ENCODE measurements around the gene HMGCR.
"Not testable (repeated sequence)": the region's sequence is repeated elsewhere in the genome, so short reads cannot be mapped to it uniquely, and the experiment has no call there.

Gene HMGCR

DNA sequence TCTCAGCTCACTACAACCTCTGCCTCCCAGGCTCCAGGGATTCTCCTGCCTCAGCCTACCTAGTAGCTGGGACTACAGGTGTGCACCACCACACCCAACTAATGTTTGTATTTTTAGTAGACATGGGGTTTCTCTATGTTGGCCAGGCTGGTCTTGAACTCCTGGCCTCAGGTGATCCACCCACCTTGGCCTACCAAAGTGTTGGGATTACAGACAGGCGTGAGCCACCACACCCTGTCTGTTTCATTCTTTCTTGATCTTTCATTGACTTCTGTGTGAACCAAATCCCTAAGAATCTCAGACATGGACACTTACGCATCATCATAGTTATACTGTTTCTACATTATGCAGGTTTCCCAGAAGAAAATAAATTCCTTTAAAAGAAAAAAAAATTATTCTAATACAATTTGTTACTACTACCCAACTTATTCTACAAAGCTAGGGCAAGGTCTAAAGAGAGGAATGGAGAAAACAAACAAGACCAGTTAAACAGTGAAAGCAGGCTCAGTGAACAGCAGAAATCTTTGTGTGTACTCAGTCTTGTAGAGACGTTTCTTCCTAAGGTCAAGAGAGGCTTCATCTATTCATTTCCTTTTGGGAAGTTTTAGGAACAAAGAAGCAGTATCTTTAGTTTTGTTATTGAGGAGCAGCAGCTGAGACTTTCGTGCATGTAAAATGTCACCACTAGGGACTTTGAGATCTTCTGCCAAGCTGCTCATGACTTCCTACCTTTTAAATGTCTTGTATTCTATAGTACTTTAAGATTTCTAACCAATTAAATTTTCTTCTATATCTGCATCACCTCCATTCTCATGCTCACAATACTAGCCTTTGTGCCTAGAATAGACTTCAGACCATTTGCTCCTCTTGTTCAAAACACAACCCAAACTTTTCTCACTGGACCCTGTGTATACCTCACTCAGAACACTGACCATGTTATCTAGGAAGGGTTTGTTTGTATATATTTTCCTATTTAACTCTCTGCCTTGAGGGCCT is 5.6 kb upstream of the HMGCR start:
- Mint-ChIP-seq H3K4me1 (ENCODE audit: low read depth in 2 of 2) (no peaks in the 10 kb centered on the region), H3K27ac (no peak overlapping the region), H3K4me3 (no peak overlapping the region), H3K9me3 (no peaks in the 10 kb centered on the region), H3K36me3 (ENCODE audit: insufficient read depth) (no peaks in the 10 kb centered on the region), H3K27me3 (peaks cover 0 to 14% of the 10 kb centered on the region in 2 donors)
- no peak for ATAC-seq (replicated peaks)
- no peak for DNase-seq

DNA sequence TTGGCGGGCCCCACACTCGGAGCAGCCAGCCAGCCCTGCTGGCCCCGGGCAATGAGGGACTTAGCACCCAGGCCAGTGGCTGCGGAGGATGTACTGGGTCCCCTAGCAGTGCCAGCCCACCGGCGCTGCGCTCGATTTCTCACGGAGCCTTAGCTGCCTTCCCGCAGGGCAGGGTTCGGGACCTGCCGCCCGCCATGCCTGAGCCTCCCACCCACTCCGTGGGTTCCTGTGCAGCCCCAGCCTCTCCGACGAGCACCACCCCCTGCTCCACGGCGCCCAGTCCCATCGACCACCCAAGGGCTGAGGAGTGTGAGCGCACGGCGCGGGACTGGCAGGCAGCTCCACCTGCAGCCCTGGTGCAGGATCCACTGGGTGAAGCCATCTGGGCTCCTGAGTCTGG is 3.3 kb upstream of the HMGCR start:
- H3K4me1 Mint-ChIP-seq (ENCODE audit: low read depth in 2 of 2) = peaks cover 11 to 13% of the 10 kb centered on the region in 2 donors
- not testable (repeated sequence) for DNase-seq; ATAC-seq (replicated peaks); H3K9me3 Mint-ChIP-seq; H3K4me3 Mint-ChIP-seq; H3K27ac Mint-ChIP-seq; H3K36me3 Mint-ChIP-seq (ENCODE audit: insufficient read depth)
- H3K27me3 Mint-ChIP-seq = peaks cover 0 to 14% of the 10 kb centered on the region in 2 donors

DNA sequence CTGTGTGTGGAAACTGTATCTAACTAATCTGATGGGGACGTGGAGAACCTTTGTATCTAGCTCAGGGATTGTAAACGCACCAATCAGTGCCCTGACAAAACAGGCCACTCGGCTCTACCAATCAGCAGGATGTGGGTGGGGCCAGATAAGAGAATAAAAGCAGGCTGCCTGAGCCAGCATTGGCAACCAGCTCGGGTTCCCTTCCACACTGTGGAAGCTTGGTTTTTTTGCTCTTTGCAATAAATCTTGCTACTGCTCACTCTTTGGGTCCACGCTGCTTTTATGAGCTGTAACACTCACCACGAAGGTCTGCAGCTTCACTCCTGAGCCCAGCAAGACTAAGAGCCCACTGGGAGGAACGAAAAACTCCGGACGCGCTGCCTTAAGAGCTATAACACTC is 2.6 kb upstream of the HMGCR start:
- H3K36me3 Mint-ChIP-seq (ENCODE audit: insufficient read depth); ATAC-seq (replicated peaks); H3K9me3 Mint-ChIP-seq; DNase-seq; H3K4me3 Mint-ChIP-seq; H3K27ac Mint-ChIP-seq: not testable (repeated sequence)
- Mint-ChIP-seq H3K4me1 (ENCODE audit: low read depth in 2 of 2) (peaks cover 13 to 15% of the 10 kb centered on the region in 2 donors), H3K27me3 (peaks cover 0 to 14% of the 10 kb centered on the region in 2 donors)

DNA sequence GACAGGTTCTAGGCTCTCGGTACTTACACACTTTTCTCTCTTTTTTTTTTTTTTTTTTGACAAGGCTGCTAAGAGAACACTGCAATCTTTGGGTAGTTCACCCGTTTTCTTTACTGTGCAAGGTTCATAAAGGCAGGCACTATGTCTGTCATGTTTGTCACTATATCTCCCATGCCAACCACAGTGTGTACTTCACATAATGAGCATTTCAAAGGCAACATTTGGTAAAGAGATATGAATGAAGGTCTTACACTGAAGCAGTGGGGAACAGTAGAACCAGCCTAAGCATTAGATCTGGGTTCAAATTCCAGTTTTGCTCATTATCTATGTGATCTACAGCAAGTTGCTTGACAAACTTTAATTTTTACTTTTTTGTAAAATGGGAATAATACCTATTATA is 1.5 kb upstream of the HMGCR start:
- Mint-ChIP-seq H3K9me3 (no peaks in the 10 kb centered on the region), H3K4me1 (ENCODE audit: low read depth in 2 of 2) (peaks cover 15 to 22% of the 10 kb centered on the region in 2 donors), H3K27me3 (peaks cover 0 to 4% of the 10 kb centered on the region in 2 donors), H3K27ac (no peak overlapping the region), H3K36me3 (ENCODE audit: insufficient read depth) (peaks cover 3% of the 10 kb centered on the region), H3K4me3 (no peak overlapping the region)
- no peak for ATAC-seq (replicated peaks)
- no peak for DNase-seq

DNA sequence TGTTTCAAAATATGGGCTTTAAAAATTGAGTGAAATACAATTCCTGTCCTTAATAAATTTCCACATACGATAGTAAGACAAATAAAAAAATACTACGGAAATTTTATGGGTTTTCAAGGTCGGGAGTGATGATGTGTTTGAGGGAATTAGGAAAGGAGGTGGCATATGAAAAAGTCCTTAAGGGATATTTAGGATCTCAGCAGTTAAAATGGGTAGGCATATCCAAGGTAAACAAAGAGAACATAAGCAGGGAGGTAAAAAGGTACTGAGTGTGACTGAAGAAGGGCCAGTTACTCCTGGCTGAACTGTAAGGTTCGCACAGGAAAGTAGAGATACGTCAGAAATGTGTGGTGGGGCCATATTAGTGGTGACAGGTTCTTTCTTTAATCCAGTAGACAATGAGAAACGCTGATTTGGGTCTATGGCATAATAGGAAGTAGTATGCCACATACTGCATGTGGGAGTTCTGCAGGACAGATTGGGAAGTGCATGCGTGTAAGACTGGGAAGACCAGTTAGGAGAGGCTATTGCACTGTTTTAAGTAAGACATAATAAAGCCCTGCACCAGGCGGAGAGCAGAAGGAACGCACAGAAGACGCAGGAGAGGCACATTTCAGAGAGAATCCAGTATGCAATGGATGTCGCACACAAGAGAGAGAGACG is 937 bp upstream of the HMGCR start:
- no peaks in the 10 kb centered on the region for H3K9me3 Mint-ChIP-seq
- no peak overlapping the region for H3K27ac Mint-ChIP-seq
- H3K4me3 Mint-ChIP-seq = no peak overlapping the region
- H3K27me3 Mint-ChIP-seq = no peaks in the 10 kb centered on the region
- DNase-seq = peak; percentile 4 to 33 (median 18)
- H3K4me1 Mint-ChIP-seq (ENCODE audit: low read depth in 2 of 2) = peaks cover 17 to 22% of the 10 kb centered on the region in 2 donors
- peak; percentile 16 for ATAC-seq (replicated peaks)
- peaks cover 3% of the 10 kb centered on the region for H3K36me3 Mint-ChIP-seq (ENCODE audit: insufficient read depth)

DNA sequence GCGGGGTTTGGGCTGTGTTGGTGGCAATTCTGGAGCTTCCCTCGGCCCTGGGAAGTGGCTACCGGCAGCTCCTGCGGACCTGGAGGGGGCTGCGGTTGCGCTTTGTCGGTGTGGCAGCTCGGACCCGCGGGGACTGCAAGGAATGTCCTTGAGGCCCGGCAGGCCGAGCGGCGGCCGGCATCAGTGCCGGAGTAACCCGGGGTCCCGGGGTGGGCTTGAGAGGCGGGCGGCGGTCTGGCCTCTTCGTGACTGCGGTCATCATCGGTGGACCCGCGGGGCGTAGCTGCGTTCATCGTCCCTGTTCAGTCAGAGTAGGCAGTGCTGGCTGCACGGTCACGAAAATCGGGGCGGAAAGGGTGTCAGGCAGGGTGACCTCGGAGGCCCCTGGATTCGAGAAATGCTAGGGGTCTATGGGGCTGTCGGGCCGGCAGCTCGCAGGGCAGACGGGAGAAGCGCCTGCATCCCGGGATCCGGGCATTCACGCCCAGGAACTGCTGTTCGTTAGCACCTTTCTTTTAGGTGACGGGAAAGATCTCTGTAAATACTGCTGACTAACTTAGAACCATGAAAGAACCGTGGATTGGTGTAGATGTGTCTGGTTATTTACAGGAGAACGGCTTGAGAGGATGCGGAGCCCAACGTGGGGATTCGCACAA is 474 bp downstream of the HMGCR start:
- Mint-ChIP-seq H3K27me3 (no peaks in the 10 kb centered on the region), H3K36me3 (ENCODE audit: insufficient read depth) (peaks cover 3% of the 10 kb centered on the region), H3K4me3 (no peak overlapping the region), H3K4me1 (ENCODE audit: low read depth in 2 of 2) (peaks cover 17 to 32% of the 10 kb centered on the region in 2 donors), H3K9me3 (no peaks in the 10 kb centered on the region), H3K27ac (no peak overlapping the region)
- DNase-seq (peak in 2 of 3 experiments; percentile 4 to 7), ATAC-seq (replicated peaks) (no peak)

DNA sequence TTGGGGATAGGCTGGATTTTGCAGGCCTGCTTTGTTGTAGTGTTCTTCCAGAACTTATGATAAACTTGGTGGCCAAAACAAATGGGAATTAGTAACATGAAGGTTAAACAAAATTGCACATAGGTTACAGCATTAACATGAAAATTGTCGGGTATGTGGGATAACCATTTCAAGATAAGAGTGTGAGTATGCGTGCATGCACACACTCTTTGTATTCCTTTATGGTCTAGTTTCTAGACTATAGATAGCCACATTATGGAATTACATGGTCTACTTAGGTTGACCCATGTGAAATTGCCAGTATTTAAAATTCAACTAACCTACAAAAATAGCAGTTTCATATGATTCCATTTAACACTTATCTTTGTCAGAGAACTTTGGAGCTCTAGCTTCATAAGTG is 1.4 kb downstream of the HMGCR start:
- Mint-ChIP-seq H3K27me3 (no peaks in the 10 kb centered on the region), H3K4me3 (no peak overlapping the region), H3K4me1 (ENCODE audit: low read depth in 2 of 2) (peaks cover 17 to 32% of the 10 kb centered on the region in 2 donors), H3K27ac (no peak overlapping the region), H3K36me3 (ENCODE audit: insufficient read depth) (peaks cover 11% of the 10 kb centered on the region), H3K9me3 (no peaks in the 10 kb centered on the region)
- ATAC-seq (replicated peaks) (no peak), DNase-seq (no peak)

DNA sequence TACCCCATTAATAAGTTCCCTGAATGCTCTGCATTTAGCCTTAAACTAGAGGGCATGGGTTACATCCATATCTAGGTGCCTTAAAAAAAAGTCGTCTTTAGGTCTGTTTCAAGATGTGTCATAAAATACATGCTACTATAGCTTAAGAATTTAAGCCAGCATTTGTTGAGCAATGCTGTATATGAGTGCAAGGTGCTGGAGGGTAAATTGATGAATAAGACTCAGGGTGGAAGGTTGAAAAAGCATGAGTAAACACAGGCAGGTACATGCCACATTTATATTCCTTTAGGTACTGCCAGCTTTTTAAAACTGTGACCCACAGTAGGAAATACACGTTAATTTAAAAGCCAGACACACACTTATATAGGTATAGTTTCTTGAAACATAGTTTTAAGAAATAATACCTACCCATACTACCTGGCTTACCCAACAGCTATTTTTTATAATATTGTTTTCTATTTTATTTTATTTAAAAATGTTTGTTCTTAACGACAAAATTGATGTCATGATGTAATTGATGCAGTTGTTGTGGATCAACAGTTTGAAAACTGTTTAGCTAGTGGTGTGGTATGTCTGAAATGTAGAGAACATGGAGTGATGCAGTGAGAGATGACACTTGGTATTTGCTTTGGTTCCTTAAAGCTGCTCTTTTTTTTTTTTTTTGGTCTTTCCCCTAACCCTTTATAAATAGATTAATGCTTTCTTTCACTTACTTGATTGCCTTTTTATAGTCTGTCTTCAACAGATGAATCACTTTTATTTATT is 3.9 kb downstream of the HMGCR start:
- peaks cover 17 to 32% of the 10 kb centered on the region in 2 donors for H3K4me1 Mint-ChIP-seq (ENCODE audit: low read depth in 2 of 2)
- H3K9me3 Mint-ChIP-seq = no peaks in the 10 kb centered on the region
- DNase-seq (no peak), ATAC-seq (replicated peaks) (no peak)
- H3K27me3 Mint-ChIP-seq = no peaks in the 10 kb centered on the region
- H3K36me3 Mint-ChIP-seq (ENCODE audit: insufficient read depth) = peaks cover 30% of the 10 kb centered on the region
- H3K27ac Mint-ChIP-seq = no peak overlapping the region
- H3K4me3 Mint-ChIP-seq = no peak overlapping the region

DNA sequence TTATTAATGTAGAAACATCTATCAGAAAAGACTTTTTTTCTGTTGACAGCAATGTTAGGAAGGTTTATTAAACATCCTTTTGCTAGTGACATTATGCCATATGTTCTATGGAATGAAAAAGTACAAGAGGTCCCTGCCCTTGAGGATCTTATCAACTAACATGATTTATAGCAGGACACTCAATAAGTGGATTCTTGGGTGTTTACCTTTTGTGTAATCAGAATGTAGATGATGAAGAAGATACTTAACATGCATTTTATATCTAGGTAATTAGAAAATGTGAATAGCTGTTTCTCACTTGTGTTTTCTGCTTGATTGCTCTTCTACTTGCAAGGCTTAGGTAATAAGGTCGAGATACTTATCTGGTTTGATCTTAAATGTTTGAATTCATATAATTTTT is 4.9 kb downstream of the HMGCR start:
- no peak overlapping the region for H3K27ac Mint-ChIP-seq
- peaks cover 38% of the 10 kb centered on the region for H3K36me3 Mint-ChIP-seq (ENCODE audit: insufficient read depth)
- H3K27me3 Mint-ChIP-seq = no peaks in the 10 kb centered on the region
- no peaks in the 10 kb centered on the region for H3K9me3 Mint-ChIP-seq
- peaks cover 17 to 32% of the 10 kb centered on the region in 2 donors for H3K4me1 Mint-ChIP-seq (ENCODE audit: low read depth in 2 of 2)
- H3K4me3 Mint-ChIP-seq = no peak overlapping the region
- DNase-seq = no peak
- ATAC-seq (replicated peaks) = no peak

DNA sequence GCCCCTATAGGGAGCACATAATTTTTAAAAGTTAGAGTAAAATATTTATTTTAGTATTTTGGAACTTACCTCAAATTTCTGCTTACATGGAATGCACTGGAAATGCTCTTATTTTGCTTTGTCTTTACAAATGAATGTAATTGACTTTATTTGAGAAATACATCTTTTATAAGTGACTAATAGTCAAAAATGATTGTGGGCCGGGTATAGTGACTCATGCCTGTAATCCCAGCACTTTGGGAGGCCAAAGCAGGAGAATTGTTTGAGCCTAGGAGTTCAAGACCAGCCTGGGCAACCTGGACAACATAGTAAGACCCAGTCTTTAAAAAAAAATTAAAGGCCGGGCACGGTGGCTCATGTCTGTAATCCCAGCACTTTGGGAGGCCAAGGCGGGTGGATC is 5.8 kb downstream of the HMGCR start:
- Mint-ChIP-seq H3K4me1 (ENCODE audit: low read depth in 2 of 2) (peaks cover 14 to 28% of the 10 kb centered on the region in 2 donors), H3K9me3 (no peaks in the 10 kb centered on the region), H3K4me3 (no peak overlapping the region), H3K27me3 (no peaks in the 10 kb centered on the region), H3K36me3 (ENCODE audit: insufficient read depth) (peaks cover 47% of the 10 kb centered on the region), H3K27ac (no peak overlapping the region)
- no peak for DNase-seq
- no peak for ATAC-seq (replicated peaks)

DNA sequence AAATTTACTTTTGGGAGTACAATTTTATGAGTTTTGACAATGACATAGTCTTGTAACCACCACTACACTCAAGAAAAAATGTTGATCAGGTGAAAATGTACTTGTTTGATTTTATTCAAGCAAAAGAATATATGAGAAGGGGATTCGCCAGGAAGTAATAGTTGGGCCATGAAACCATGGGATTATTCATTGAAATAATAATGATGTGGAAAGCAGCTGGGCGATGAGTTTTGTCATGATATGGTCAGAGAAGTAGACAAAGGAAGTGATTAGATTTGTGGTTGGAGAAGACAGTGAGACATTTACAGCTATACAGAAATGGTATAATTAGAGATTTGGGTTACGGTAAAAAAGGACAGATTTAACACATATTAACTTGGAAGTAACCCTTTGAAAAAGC is 11.2 kb downstream of the HMGCR start:
- Mint-ChIP-seq H3K9me3 (no peaks in the 10 kb centered on the region), H3K27ac (peak overlapping the region in 1 of 2 donors; percentile 4), H3K36me3 (ENCODE audit: insufficient read depth) (peaks cover 85% of the 10 kb centered on the region), H3K27me3 (no peaks in the 10 kb centered on the region), H3K4me1 (ENCODE audit: low read depth in 2 of 2) (no peaks in the 10 kb centered on the region), H3K4me3 (no peak overlapping the region)
- ATAC-seq (replicated peaks) (no peak), DNase-seq (no peak)

DNA sequence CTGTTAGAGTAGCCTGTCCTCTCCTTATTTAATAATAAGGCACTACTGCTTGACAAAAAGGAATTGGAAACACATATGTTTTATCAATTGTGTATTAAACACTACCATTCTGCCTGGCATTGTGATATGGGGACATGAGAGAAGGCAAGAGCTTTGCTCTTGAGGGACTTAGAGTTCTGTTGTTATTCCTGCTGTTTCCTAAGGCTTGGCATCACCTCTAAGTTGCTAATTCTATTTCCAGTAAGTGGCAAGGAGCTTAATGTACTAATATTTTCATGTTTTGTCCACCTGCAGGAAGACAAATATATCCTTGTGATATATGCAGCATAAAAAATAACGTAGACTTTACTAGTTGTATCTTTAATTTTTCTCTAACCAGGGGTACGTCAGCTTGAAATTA is 12.6 kb downstream of the HMGCR start:
- no peak overlapping the region for H3K4me3 Mint-ChIP-seq
- H3K9me3 Mint-ChIP-seq = no peaks in the 10 kb centered on the region
- no peaks in the 10 kb centered on the region for H3K4me1 Mint-ChIP-seq (ENCODE audit: low read depth in 2 of 2)
- H3K27ac Mint-ChIP-seq = no peak overlapping the region
- no peak for ATAC-seq (replicated peaks)
- no peak for DNase-seq
- H3K27me3 Mint-ChIP-seq = no peaks in the 10 kb centered on the region
- H3K36me3 Mint-ChIP-seq (ENCODE audit: insufficient read depth) = peaks cover 89% of the 10 kb centered on the region
